ENCODE results near the gene NFILZ.

Gene NFILZ

DNA sequence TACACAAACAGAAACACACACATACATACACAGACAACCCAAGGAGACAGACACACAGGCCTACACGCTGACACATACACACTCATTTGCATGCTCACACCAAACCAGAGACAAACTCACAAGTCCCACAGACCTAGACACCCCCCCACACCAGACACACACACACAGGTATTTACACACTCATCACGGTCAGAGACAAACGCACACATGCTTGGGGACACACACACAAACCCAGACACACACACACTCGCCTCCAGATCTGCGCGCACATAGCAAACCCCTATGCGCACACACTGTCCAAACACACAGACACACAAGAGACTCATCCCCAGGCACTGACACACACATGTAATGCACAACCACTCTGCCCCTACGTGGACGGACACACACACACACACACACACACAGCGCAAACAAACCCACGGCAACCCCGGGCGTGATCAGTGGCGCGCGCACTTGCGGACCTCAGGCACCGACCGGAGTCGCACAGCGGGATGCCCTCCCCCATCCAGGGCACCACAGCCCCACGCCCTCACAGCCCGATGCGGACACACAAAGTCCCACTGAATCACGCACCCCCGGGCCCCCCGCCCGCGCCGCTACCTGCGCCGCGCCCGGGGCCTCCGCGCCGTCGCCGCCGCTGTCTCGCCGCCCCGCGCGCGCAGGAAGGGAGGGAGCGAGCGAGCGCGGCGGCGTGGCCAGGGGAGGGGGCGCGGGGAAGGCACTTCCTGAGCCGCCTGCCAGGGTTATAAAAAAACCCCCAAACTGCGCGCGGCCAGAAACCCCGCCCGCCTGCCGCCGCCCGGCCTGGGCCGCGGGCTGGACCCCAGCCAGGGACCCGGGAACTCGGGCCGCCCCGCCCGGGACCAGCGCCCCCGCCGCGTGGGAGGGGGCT is 20.1 kb upstream of the NFILZ start, which contains the start of gene ADAMTS10 (continued):
- TF ChIP-seq, protein P1, sequence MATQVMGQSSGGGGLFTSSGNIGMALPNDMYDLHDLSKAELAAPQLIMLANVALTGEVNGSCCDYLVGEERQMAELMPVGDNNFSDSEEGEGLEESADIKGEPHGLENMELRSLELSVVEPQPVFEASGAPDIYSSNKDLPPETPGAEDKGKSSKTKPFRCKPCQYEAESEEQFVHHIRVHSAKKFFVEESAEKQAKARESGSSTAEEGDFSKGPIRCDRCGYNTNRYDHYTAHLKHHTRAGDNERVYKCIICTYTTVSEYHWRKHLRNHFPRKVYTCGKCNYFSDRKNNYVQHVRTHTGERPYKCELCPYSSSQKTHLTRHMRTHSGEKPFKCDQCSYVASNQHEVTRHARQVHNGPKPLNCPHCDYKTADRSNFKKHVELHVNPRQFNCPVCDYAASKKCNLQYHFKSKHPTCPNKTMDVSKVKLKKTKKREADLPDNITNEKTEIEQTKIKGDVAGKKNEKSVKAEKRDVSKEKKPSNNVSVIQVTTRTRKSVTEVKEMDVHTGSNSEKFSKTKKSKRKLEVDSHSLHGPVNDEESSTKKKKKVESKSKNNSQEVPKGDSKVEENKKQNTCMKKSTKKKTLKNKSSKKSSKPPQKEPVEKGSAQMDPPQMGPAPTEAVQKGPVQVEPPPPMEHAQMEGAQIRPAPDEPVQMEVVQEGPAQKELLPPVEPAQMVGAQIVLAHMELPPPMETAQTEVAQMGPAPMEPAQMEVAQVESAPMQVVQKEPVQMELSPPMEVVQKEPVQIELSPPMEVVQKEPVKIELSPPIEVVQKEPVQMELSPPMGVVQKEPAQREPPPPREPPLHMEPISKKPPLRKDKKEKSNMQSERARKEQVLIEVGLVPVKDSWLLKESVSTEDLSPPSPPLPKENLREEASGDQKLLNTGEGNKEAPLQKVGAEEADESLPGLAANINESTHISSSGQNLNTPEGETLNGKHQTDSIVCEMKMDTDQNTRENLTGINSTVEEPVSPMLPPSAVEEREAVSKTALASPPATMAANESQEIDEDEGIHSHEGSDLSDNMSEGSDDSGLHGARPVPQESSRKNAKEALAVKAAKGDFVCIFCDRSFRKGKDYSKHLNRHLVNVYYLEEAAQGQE (tag by site-specific recombination; IDR thresholded peaks at IDR 0.05) = no peak; the same call in 1 of the 2 replicates
- no peak; the same call in 1 of the 2 replicates for TF ChIP-seq ZNF155 (tag by site-specific recombination; IDR thresholded peaks at IDR 0.05)
- TF ChIP-seq ZNF354C (tag by site-specific recombination; IDR thresholded peaks at IDR 0.05; ENCODE audit: borderline replicate concordance, low read depth) = no peak
- TF ChIP-seq ZNF26 (tag by site-specific recombination; IDR thresholded peaks at IDR 0.05) = no peak
- TF ChIP-seq ZNF791 (tag by site-specific recombination; IDR thresholded peaks at IDR 0.05) = peak; percentile 75; the same call in 1 of the 2 replicates
- TF ChIP-seq ZNF416 (tag by site-specific recombination; IDR thresholded peaks at IDR 0.05) = no peak
- TF ChIP-seq KLF10 (tag by site-specific recombination; IDR thresholded peaks at IDR 0.05) = no peak
- peak; percentile 96 for TF ChIP-seq ZNF777 (tag by site-specific recombination; IDR thresholded peaks at IDR 0.05; ENCODE audit: borderline replicate concordance)
- TF ChIP-seq ZBTB20 (tag by site-specific recombination; IDR thresholded peaks at IDR 0.05) = peak; percentile 25; the same call in 1 of the 2 replicates
- peak; percentile 53 for TF ChIP-seq ZBTB48 (tag by site-specific recombination; IDR thresholded peaks at IDR 0.05)
- TF ChIP-seq EGR2 (tag by site-specific recombination; IDR thresholded peaks at IDR 0.05; ENCODE audit: low read depth) = peak; percentile 87
- peak; percentile 49; the same call in 1 of the 2 replicates for TF ChIP-seq KLF16 (tag by site-specific recombination; IDR thresholded peaks at IDR 0.05)
- TF ChIP-seq, protein P2, sequence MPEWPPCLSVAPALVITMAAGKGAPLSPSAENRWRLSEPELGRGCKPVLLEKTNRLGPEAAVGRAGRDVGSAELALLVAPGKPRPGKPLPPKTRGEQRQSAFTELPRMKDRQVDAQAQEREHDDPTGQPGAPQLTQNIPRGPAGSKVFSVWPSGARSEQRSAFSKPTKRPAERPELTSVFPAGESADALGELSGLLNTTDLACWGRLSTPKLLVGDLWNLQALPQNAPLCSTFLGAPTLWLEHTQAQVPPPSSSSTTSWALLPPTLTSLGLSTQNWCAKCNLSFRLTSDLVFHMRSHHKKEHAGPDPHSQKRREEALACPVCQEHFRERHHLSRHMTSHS (tag by site-specific recombination; IDR thresholded peaks at IDR 0.05) = no peak
- TF ChIP-seq ZNF596 (tag by site-specific recombination; IDR thresholded peaks at IDR 0.05) = no peak
- TF ChIP-seq SP7 (tag by site-specific recombination; IDR thresholded peaks at IDR 0.05) = peak; percentile 45
- TF ChIP-seq ZNF548 (tag by site-specific recombination; IDR thresholded peaks at IDR 0.05) = peak; percentile 23; the same call in 1 of the 2 replicates
- no peak for TF ChIP-seq HOXA7 (CRISPR knock-in tag; IDR thresholded peaks at IDR 0.05; ENCODE audit: borderline replicate concordance)
- TF ChIP-seq ZNF501 (tag by site-specific recombination; IDR thresholded peaks at IDR 0.05) = no peak
- no peak for TF ChIP-seq ZNF433 (tag by site-specific recombination; IDR thresholded peaks at IDR 0.05; ENCODE audit: low read depth)
- TF ChIP-seq, protein P3, sequence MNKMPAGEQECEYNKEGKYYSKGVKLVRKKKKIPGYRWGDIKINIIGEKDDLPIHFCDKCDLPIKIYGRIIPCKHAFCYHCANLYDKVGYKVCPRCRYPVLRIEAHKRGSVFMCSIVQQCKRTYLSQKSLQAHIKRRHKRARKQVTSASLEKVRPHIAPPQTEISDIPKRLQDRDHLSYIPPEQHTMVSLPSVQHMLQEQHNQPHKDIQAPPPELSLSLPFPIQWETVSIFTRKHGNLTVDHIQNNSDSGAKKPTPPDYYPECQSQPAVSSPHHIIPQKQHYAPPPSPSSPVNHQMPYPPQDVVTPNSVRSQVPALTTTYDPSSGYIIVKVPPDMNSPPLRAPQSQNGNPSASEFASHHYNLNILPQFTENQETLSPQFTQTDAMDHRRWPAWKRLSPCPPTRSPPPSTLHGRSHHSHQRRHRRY (tag by site-specific recombination; IDR thresholded peaks at IDR 0.05) = peak; percentile 95
- peak; percentile 47; the same call in 1 of the 2 replicates for TF ChIP-seq ZXDB (tag by site-specific recombination; IDR thresholded peaks at IDR 0.05)
- TF ChIP-seq ZNF785 (tag by site-specific recombination; IDR thresholded peaks at IDR 0.05) = peak; percentile 87
- TF ChIP-seq, protein P4, sequence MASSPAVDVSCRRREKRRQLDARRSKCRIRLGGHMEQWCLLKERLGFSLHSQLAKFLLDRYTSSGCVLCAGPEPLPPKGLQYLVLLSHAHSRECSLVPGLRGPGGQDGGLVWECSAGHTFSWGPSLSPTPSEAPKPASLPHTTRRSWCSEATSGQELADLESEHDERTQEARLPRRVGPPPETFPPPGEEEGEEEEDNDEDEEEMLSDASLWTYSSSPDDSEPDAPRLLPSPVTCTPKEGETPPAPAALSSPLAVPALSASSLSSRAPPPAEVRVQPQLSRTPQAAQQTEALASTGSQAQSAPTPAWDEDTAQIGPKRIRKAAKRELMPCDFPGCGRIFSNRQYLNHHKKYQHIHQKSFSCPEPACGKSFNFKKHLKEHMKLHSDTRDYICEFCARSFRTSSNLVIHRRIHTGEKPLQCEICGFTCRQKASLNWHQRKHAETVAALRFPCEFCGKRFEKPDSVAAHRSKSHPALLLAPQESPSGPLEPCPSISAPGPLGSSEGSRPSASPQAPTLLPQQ (tag by site-specific recombination; IDR thresholded peaks at IDR 0.05) = peak; percentile 68; the same call in 1 of the 2 replicates
- peak; percentile 60; the same call in 1 of the 2 replicates for TF ChIP-seq ZBTB7A (tag by site-specific recombination; IDR thresholded peaks at IDR 0.05; ENCODE audit: low read depth)
- 0 out of 2 replicates have a peak, but pooled peaks have one; percentile 9 for TF ChIP-seq YY2 (tag by site-specific recombination; IDR thresholded peaks at IDR 0.05)
- no peak for TF ChIP-seq ZNF174 (tag by site-specific recombination; IDR thresholded peaks at IDR 0.05)
- no peak for TF ChIP-seq ZNF521 (tag by site-specific recombination; IDR thresholded peaks at IDR 0.05)
- no peak for TF ChIP-seq HOXD13 (CRISPR knock-in tag; IDR thresholded peaks at IDR 0.05; ENCODE audit: borderline replicate concordance)
- TF ChIP-seq ZNF311 (tag by site-specific recombination; IDR thresholded peaks at IDR 0.05; ENCODE audit: borderline replicate concordance) = no peak
- no peak for TF ChIP-seq ZNF292 (tag by site-specific recombination; IDR thresholded peaks at IDR 0.05; ENCODE audit: borderline replicate concordance, low read depth)
- no peak for TF ChIP-seq ZNF555 (tag by site-specific recombination; conservative IDR thresholded peaks at IDR 0.05)
- no peak for TF ChIP-seq TCF7L2 (IDR thresholded peaks at IDR 0.05; ENCODE audit: borderline replicate concordance, low read depth, low read length)

Data from HEK293 (cell line).